HEK293T (cell line): ENCODE data around the gene CDCA5.

Experiments
- ELF4 ChIP-seq: fragments of 450-650 bp; IDR thresholded peaks from 2 replicates; pipeline ENCODE4 v1.6.1; 2017; ENCODE audit warnings: antibody characterized with exemption
- FOXM1 ChIP-seq: fragments of 450-650 bp; IDR thresholded peaks from 2 replicates; pipeline ENCODE4 v1.6.1; 2017; ENCODE audit warnings: mild to moderate bottlenecking, borderline replicate concordance
- L3MBTL2 ChIP-seq: fragments of 450-650 bp; conservative IDR thresholded peaks from 2 replicates; pipeline ENCODE4 v1.6.1; 2016; ENCODE audit warnings: mild to moderate bottlenecking
- LEF1 ChIP-seq: fragments of 450-650 bp; IDR thresholded peaks from 2 replicates; pipeline ENCODE4 v1.6.1; 2017; ENCODE audit warnings: mild to moderate bottlenecking, borderline replicate concordance
- PKNOX1 ChIP-seq: fragments of 450-650 bp; IDR thresholded peaks from 2 replicates; pipeline ENCODE4 v1.6.1; 2016
- ZNF384 ChIP-seq: fragments of 450-650 bp; IDR thresholded peaks from 2 replicates; pipeline ENCODE4 v1.6.1; 2016

DNA sequence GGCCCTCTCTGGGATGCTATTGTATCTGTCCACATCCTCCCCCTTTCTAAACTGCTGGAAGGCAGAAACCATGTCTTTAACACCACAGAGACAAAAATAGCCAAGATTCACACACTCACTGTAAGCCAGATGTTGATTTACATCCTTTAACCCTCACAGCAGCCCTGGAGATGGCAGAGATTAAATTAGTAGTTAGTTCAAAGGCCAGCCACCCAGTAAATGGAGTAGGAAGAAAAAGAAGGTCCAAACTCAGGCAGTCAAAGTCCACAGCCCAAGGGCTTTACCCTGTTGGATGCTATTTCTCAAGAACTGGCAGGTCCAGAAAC, 35.8 kb upstream of the CDCA5 start:
- no peak for TF ChIP-seq L3MBTL2
- TF ChIP-seq FOXM1, result no peak
- TF ChIP-seq PKNOX1, result no peak
- no peak for TF ChIP-seq LEF1
- TF ChIP-seq ELF4, result no peak
- no peak for TF ChIP-seq ZNF384
